Limb (tissue), 2 donors: ENCODE measurements around the gene PCBP2.

ENCODE experiments used
- DNase-seq, 2 donors: peaks; one replicate each; pipeline ENCODE4 v3.0.0-alpha.2; 2016; ENCODE audit errors: extremely low spot score in 2 of 2

Gene PCBP2

DNA sequence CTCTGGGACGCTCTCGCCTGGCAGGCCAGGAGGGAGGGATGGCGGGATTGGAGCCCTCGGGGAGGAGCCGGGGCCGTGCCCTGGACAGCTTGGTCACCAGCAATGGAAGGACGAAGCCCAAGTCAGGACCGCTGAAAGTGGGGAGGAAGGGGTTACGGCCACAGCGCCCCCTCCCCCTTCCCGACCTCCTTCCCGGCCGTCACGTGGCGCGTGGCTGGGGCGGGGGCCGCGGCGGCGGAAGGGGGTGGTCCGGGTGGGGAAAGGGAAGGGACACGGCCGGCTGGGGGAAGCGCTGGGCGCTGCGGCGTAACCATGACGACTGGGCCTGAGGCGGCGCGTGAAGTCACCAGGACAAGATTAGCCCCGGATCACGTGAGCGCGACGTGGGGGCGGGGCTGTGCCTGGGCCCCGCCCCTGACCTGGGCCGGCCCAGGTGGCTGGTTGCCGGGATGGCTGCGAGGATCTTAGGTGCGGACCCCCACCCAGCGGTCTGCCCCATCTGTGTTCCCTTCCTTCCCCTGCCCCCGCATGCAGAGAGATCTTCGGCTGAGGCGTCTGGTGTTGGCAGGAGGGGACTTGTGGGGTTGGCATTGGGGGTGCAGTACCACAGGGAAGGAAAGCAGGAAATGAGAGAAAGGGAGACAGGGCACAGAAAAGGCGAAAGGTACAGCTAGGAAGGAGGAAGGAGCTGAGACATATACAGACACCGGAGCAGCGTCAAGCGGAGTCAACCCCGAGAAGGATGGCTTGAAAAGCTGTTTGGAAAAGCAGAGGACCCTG is 41.1 kb downstream of the PCBP2 start:
- DNase-seq: peak; percentile 96 to 98

DNA sequence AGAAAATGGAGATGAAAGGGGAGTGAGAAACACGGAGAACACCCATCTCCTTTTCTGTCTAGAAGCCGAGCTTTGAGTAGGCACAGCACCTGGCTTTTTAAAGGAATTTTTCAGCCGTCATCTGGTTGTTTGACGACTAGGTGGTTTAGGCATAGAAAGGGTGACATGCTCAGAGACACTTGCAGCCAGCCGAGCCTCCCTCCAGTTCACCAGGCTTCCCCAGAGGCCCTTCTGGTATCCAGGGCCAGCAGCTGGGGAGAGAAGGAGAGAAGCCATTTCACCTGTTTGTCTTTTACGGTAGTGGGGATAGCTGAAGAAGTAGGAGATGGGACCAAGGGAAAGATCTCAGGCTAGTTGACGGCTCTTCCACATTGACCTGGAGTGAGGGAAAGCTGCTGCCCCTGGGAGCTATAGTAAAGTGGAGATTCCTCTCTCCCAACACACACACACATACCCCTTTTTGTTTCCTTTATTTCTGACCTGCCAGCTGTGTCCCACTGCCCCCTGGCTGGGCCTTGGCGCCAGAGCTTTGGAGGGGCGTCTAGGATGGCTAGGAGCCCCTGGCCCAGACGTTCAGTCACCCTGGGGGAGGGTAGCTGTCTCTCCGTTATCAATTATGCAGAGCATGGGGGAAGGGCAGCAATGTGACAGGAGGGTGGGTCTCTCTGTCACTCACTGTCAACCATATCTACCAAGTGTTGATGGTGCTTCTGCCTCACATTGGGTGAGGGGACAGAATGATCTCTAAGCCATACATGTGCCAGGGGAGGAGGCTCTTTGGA is 41.9 kb downstream of the PCBP2 start:
- no peak for DNase-seq

GRCh38 chr12:53495903-53496751 is 44.2 kb downstream of the PCBP2 start:
- DNase-seq: peak in 1 of 2 donors; percentile 48

- DNase-seq: no peak
Measured at GRCh38 chr12:53496752-53497032, 44.8 kb downstream of the PCBP2 start.

DNA sequence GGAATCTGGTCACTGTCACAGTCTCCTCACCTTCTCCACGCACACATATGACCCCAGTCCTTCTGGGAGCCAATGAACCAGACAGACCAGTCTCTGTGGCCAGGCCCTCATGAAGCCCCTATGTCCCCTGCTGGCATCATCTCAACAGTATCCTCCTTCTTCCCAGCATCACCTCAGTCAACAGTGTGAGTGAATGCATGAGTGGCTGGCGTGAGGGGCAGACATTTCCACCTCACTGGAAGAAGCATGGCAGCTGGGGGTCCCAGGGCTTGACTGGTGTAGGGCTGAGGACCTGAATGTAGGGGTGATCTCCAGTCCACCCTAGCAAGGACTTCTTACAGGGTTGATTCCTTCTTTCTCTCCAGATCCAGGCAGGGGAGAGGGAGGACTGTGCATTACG is 45.6 kb downstream of the PCBP2 start:
- no peak for DNase-seq

- DNase-seq: no peak
Measured at GRCh38 chr12:53498235-53498630, 46.3 kb downstream of the PCBP2 start.

DNA sequence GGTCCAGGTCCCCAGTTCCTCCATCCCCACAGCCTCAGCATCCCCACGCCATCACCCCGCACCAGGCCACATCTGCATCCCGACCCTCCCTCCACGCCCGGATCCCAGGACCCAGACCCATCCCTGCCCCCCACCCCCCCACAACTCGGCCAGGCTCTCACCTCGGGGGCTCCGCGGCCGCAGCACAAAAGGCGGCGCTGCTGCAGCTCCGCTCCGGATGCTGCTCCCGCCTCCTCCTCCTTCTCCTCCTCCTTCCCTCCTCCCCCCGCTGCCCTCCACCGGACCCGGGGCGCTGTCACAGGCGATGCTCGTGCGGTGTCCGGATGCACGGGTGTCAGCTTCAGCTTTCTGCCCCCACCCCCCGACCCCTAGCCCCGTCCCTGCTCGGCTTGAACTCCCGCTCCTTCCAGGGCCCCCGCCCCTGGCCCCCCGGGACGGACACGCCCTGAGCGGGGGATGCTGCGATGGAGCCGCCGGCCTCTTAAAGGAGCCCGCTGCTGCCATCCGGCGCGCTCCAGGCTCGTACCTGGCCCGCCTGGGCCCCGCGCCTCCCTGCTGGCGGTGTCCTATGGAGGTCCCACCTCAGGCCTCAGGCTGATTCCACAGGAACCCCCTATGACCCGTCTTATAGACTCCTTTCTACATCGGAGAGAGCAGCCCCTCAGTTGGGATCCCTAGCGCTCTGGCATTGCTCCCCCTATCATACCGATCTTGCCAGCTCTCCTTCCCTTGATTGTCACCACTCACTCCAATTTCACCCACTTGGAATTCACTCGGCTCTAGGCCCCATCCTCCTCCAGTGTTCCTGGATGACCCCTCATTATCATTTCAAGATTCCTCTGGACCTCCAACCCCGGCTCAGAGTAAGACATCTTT is 47.6 kb downstream of the PCBP2 start, which contains the start of gene MAP3K12:
MAP3K12 (minus strand) TSS at position 193 of the 876 bp plus-strand sequence. CDS start 12,067 bp downstream, outside the sequence.
- DNase-seq: peak; percentile 50 to 83

DNA sequence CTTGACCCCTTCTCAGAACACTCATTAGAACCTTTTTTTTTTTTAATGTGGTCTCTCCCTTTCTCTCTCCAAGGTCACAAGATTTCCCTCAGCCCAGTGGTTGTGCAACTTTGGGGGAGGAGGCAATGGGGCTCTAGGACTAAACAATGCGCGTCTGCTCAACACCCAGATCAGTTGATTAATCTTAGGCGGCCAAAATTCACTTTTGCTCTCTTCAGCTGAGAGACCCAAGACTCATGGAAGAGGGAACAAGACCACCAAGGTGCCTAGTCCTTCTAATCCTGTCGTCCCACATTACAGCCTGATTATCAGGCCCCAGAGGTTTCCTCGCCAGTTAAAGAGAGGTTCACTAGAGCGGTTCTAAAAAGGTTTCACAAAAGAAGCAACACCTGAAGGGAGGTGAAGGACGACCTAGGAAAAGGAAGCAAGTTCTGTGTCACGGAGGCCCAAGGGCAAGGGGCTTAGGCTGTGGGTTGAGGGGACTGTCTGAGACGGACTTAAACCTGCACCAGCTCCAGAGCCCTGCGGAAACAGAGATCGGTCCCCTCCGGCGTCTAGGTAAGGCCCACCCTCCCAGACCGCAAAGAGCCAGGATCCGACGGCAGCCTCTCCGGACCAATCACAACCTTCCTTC is 48.4 kb downstream of the PCBP2 start:
- no peak for DNase-seq

GRCh38 chr12:53500776-53501614 is 49.1 kb downstream of the PCBP2 start, which contains the start of gene TARBP2:
Gene TARBP2, plus strand, starts transcription at chr12:53501283. Its CDS starts 126 bp downstream, at chr12:53501409.
- DNase-seq: peak; percentile 99

GRCh38 chr12:53501615-53502181 is 49.8 kb downstream of the PCBP2 start:
- no peak for DNase-seq

GRCh38 chr12:53502331-53502730 is 50.4 kb downstream of the PCBP2 start:
- DNase-seq: no peak

- no peak for DNase-seq
Measured at GRCh38 chr12:53502983-53503728, 51.3 kb downstream of the PCBP2 start.

GRCh38 chr12:53504004-53504920 is 52.4 kb downstream of the PCBP2 start:
- DNase-seq: no peak

DNA sequence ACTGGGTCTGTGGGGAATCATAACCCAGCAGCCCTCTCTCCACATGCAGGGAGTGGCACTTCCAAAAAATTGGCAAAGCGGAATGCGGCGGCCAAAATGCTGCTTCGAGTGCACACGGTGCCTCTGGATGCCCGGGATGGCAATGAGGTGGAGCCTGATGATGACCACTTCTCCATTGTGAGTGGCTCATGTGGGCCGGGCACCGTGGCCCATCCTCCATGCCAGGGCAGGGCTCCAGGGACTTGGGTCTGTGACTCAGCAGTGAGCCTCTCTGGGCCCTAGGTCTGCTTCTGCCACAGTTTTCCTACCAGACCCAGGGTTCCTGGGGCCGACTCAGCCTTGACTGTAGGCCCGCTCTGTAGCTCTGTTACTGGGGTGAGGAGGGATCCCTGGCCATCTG is 53.2 kb downstream of the PCBP2 start:
- DNase-seq: no peak

GRCh38 chr12:53505555-53506449 is 53.9 kb downstream of the PCBP2 start:
- no peak for DNase-seq

- no peak for DNase-seq
Measured at GRCh38 chr12:53506450-53506785, 54.5 kb downstream of the PCBP2 start.
